ENCODE results near the gene GIGYF2.

Gene GIGYF2

DNA sequence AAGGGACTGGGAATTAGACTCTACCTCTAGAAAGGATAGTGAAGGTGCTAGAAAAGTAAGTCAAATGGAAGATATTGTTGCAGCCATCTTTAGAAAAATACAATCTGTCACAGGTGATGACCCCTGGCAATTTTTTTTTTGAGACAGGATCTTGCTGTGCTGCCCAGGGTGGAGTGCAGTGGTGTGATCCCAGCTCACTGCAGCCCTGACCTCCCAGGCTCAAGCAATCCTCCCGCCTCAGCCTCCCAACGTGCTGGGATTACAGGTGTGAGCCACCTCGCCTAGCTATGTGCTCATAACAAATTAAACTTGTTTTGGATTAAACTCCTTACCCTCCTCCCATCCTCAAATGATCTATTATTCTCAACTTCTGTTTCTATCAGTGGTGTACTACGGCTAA, 3.8 kb upstream of the GIGYF2 start:
- TF ChIP-seq, protein P1, sequence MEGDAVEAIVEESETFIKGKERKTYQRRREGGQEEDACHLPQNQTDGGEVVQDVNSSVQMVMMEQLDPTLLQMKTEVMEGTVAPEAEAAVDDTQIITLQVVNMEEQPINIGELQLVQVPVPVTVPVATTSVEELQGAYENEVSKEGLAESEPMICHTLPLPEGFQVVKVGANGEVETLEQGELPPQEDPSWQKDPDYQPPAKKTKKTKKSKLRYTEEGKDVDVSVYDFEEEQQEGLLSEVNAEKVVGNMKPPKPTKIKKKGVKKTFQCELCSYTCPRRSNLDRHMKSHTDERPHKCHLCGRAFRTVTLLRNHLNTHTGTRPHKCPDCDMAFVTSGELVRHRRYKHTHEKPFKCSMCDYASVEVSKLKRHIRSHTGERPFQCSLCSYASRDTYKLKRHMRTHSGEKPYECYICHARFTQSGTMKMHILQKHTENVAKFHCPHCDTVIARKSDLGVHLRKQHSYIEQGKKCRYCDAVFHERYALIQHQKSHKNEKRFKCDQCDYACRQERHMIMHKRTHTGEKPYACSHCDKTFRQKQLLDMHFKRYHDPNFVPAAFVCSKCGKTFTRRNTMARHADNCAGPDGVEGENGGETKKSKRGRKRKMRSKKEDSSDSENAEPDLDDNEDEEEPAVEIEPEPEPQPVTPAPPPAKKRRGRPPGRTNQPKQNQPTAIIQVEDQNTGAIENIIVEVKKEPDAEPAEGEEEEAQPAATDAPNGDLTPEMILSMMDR (IDR thresholded peaks at IDR 0.05; ENCODE audit: low read depth, low read length, missing control alignments) = no peak
- in situ Hi-C loops (cut with HindIII; ENCODE audit: low pct_ligation_motif_present, low sequenced_read_pairs) = no loop called here
- no peak for DNase-seq
- Histone ChIP-seq H3K27ac (no peak overlapping the region), H3K27me3 (replicated peaks) (no peaks in the 10 kb centered on the region), H3K4me3 (ENCODE audit: low read depth, low read length) (no peak overlapping the region), H3K36me3 (replicated peaks) (no peaks in the 10 kb centered on the region)

DNA sequence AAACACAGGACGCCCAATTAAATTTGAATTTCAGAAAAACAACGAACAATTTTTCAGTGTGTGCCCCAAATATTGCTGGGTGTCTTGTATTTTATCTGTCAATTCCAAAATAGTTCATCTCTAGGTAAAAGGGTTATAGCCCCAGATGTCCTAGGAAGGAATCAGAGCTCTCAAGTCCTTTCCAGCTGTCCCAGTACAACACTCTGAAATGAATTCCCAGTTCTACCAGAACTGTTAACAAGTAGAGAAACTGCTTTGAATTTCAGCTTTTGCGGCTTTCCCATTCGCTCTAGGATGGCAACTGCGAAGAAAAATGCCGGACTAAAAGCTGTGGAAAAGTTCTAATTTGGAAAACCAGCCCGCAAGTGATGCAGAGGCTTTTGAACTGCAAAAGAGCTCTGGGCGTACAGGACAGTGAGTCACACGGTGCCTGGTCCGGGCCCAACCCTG, 497 bp upstream of the GIGYF2 start:
- DNase-seq = no peak
- TF ChIP-seq, protein P1 (IDR thresholded peaks at IDR 0.05; ENCODE audit: low read depth, low read length, missing control alignments) = no peak
- peak overlapping the region; percentile 98 for H3K4me3 ChIP-seq (ENCODE audit: low read depth, low read length)
- H3K27ac ChIP-seq = no peak overlapping the region
- H3K36me3 ChIP-seq (replicated peaks) = no peaks in the 10 kb centered on the region
- H3K27me3 ChIP-seq (replicated peaks) = no peaks in the 10 kb centered on the region
- in situ Hi-C loops (cut with HindIII; ENCODE audit: low pct_ligation_motif_present, low sequenced_read_pairs) = no loop called here

DNA sequence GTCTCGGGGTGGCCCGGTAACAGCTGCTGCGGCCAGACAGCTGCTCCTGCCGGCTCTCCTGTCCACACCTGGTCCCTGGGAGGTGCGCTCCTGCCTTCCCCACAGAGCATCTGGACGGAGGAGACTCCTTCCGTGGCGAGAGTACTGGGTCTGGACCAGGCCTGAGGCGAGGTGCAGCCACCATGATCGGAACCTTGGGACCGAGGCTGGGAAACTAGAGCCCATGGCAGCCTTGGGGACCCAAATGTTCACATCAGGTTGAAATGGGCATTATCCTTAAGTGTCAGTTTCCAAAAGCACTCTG, 628 bp downstream of the GIGYF2 start:
- in situ Hi-C loops (cut with HindIII; ENCODE audit: low pct_ligation_motif_present, low sequenced_read_pairs) = no loop called here
- H3K27me3 ChIP-seq (replicated peaks) = no peaks in the 10 kb centered on the region
- TF ChIP-seq, protein P1 (IDR thresholded peaks at IDR 0.05; ENCODE audit: low read depth, low read length, missing control alignments) = no peak
- no peak for DNase-seq
- H3K27ac ChIP-seq = peak overlapping the region; percentile 74
- peak overlapping the region; percentile 98 for H3K4me3 ChIP-seq (ENCODE audit: low read depth, low read length)
- no peaks in the 10 kb centered on the region for H3K36me3 ChIP-seq (replicated peaks)

DNA sequence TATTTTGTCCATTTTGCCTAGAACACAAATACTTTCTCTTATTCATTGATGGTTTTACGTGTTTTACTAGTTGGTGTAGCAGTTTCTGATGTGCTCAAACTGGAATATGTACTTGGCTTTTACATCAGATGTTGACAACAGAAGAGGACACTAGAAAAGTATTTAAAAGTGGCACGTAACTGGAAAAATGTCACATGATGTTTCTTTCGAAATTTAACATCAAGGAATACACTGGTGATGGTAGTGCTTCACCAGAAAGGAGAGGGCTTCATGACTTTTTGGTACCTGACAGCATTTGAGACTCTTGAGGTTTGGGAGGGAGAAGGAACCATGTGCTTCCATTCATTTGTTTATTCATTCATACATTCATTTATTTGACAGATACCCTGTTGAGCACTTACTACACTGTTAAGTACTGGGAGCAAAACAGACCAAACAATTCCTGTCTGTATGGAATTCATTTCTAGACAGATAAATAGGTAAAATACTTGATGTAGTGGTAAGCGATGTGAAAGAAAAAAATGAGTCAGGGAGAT, 1.5 kb downstream of the GIGYF2 start:
- H3K27ac ChIP-seq = no peak overlapping the region
- peak overlapping the region; percentile 98 for H3K4me3 ChIP-seq (ENCODE audit: low read depth, low read length)
- no peak for DNase-seq
- TF ChIP-seq, protein P1 (IDR thresholded peaks at IDR 0.05; ENCODE audit: low read depth, low read length, missing control alignments) = no peak
- no peaks in the 10 kb centered on the region for H3K27me3 ChIP-seq (replicated peaks)
- peaks cover 3% of the 10 kb centered on the region for H3K36me3 ChIP-seq (replicated peaks)
- in situ Hi-C loops (cut with HindIII; ENCODE audit: low pct_ligation_motif_present, low sequenced_read_pairs) = no loop called here

DNA sequence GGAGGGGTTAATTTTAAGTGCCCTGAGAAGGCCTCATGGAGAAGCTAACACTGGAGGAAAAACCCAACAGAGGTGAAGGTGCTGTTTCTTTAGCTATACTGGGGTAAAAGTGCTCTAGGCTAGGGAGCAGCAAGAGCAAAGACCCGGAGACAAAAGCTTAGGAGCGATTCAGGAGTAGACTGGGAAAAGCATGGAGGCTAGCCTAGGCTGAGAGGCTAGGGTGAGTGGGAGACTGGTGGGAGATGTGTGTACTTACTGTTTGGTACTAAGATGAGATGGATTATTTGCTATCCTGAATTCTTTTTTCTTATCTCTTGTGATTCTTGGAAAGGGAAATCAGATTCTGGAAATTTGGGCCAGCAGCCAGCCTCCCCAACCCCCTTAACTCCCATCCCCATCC, 2.0 kb downstream of the GIGYF2 start:
- H3K27ac ChIP-seq = no peak overlapping the region
- H3K36me3 ChIP-seq (replicated peaks) = peaks cover 4% of the 10 kb centered on the region
- no peak for DNase-seq
- in situ Hi-C loops (cut with HindIII; ENCODE audit: low pct_ligation_motif_present, low sequenced_read_pairs) = no loop called here
- peak overlapping the region; percentile 15 for H3K4me3 ChIP-seq (ENCODE audit: low read depth, low read length)
- TF ChIP-seq, protein P1 (IDR thresholded peaks at IDR 0.05; ENCODE audit: low read depth, low read length, missing control alignments) = no peak
- H3K27me3 ChIP-seq (replicated peaks) = no peaks in the 10 kb centered on the region

DNA sequence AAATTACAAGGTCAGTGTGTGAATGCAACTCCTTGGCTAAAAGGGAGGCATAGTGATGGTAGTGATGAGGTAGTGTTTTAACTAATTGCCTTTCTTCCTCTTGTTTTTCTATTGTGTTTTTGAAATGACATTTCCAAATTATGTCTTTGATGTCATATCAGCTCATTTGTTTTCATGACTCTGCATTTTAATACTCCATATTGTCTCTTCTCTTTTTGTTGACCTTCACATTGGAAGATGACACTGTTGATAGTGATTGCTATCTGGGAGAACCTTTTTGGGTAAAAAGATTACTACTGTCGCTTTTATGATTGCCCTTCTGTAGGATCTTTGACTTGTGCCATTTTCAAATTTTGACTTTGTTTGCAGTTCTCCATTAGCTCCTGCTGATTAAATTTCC, 3.0 kb downstream of the GIGYF2 start:
- in situ Hi-C loops (cut with HindIII; ENCODE audit: low pct_ligation_motif_present, low sequenced_read_pairs) = no loop called here
- Histone ChIP-seq H3K27ac (no peak overlapping the region), H3K27me3 (replicated peaks) (no peaks in the 10 kb centered on the region), H3K36me3 (replicated peaks) (peaks cover 4% of the 10 kb centered on the region), H3K4me3 (ENCODE audit: low read depth, low read length) (no peak overlapping the region)
- TF ChIP-seq, protein P1 (IDR thresholded peaks at IDR 0.05; ENCODE audit: low read depth, low read length, missing control alignments) = no peak
- DNase-seq = no peak

All from brain microvascular endothelial cell (primary cell).